ENCODE measurements around the gene RAB41.
"Not testable (repeated sequence)": the region's sequence is repeated elsewhere in the genome, so short reads cannot be mapped to it uniquely, and the experiment has no call there.

Gene RAB41

DNA sequence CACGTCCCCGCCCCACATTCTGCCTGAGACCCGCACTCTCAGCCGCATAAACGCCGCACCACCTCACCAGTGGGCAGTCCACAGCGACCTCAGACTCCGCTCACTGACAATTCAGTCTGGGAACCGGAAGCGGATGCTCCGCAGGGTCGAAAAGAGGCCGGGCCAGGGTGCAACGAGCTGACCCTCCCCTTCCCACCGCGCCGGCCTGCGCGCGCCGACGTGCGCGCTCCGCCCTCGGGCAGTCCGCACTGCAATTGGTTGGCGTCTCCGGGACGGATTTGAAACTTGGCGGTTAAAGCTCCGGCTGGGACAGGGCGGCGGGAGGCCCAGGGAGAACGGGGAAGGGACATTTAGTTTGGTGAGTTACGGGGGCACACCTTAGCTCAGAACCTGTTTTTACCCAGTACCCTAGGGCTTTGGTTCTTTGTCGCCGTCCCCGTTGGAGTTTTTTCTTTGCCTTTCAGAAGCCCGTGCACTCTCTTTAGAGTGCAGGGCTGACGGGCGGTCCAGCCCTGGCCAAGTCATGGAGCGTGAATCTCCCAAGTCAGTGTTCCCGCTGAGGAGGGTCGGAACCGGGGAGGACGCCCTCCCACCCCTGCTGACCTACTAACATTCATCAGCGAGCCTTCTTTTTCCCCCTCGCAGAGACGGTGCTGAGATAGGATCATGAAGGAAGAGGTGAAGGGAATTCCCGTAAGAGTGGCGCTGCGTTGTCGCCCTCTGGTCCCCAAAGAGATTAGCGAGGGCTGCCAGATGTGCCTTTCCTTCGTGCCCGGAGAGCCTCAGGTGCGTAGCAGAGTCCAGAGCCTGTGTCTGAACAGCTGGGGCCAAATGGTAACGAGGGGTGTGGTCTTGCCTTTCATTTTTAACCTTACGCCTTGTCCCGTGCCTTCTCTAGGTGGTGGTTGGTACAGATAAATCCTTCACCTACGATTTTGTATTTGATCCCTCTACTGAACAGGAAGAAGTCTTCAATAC lies 8.1 kb downstream of the RAB41 start, which contains the start of the genes KIF4A and PDZD11:
KIF4A (plus strand) TSS at position 312 of the 978 bp plus-strand sequence; CDS start at position 667, 355 bp downstream.
PDZD11 (minus strand) TSS at position 135 of the 978 bp plus-strand sequence. CDS start 586 bp downstream, outside the sequence.
- in situ Hi-C loops (cut with MboI; ENCODE audit: low sequenced_read_pairs) = no loop called here

DNA sequence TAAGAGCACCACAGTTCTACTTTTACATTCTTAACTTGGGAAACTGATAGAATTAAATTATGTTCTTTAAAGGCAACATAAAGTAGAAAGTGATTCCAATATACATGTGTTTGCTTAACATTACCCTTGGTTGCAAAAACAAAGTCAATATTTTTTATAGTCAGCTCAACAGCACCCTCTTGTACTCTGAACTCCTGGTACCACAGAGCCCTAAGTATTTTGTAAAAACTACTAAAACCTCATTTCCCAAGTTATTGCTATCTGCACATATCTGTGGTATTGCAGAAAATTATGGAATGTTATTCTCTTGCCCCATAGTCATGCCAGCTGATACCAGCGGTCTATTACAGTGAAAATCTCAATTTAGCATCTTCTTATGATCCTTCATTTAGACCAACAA lies 10.8 kb downstream of the RAB41 start:
- in situ Hi-C loops (cut with MboI; ENCODE audit: low sequenced_read_pairs) = no loop called here

- in situ Hi-C loops (cut with MboI; ENCODE audit: low sequenced_read_pairs) = no loop called here
Observed at GRCh38 chrX:70293621-70294020, 11.6 kb downstream of the RAB41 start.

GRCh38 chrX:70301716-70302115 lies 19.7 kb downstream of the RAB41 start:
- in situ Hi-C loops (cut with MboI; ENCODE audit: low sequenced_read_pairs) = no loop called here

DNA sequence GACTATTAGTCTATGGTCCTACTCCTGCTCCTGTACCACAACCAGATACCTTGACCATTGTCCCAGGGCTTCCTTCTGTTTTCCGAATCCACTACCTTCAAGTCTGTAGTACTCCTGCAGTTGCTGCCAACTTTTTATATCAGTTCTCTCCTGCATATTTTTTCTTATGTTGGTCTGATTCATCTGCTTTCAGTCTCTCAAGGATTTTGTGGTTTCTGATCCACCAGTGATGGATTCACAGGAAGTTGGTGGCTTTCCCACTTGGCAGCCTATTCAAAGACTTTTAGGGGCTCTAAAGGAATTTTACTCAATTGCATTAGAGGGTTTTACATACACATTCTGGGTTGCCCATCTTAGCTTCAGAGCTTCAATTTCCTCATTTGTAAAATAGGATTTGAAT lies 31.5 kb downstream of the RAB41 start:
- in situ Hi-C loops (cut with MboI; ENCODE audit: low sequenced_read_pairs) = no loop called here

DNA sequence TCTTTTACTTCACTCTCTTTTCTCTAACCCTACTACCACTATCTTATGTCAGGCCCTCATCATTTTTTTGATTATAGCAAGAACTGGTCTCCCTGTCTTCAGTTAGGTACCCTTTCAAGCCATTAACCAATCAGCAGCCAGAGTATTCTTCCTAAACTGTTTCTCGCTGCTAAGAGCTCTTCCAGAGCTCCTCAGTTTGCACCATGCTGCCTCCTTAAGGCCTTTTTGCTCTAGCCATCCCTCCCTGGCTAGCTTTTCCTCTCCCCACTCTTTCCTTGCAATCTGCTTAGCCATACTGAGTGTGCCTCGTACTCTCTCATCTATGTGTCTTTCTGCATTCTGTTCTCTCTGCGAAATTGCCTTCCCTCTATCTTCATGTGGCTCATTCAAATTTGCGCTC lies 40.8 kb downstream of the RAB41 start:
- in situ Hi-C loops (cut with MboI; ENCODE audit: low sequenced_read_pairs) = no loop called here

DNA sequence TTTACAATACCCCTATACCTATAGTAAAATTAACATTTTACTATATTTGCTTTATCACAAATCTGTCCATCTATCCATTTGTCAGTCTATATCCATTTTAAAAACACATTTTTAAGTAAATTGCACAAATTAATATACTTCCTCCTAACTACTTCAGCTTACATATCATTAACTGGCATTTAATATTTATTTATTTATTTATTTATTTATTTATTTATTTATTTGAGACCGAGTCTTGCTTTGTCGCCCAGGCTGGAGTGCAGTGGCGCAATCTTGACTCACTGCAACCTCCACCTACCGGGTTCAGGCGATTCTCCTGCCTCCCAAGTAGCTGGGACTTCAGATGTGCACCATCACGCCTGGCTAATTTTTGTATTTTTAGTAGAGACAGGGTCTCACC lies 41.7 kb downstream of the RAB41 start:
- in situ Hi-C loops (cut with MboI; ENCODE audit: low sequenced_read_pairs) = not testable (repeated sequence)

- in situ Hi-C loops (cut with MboI; ENCODE audit: low sequenced_read_pairs) = no loop called here
Observed at GRCh38 chrX:70324326-70324725, 42.4 kb downstream of the RAB41 start.

DNA sequence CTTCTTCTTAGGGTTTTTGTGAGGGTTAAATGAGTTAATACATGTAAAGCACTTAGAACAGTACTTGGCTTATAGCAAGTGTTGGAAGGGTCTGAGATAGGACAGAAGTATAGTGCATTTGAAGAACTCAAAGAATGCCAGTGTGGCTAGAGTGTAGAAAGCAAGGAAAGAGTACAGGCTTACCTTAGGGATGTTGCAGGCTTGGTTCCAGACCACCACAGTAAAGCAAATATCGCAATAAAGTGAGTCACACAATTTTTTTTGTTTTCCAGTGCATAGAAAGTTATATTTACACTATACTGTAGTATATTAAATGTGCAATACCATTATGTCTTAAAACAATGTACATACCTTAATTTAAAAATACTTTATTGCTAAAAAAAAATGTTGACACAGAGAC lies 49.2 kb downstream of the RAB41 start:
- in situ Hi-C loops (cut with MboI; ENCODE audit: low sequenced_read_pairs) = no loop called here

GRCh38 chrX:70332600-70332999 lies 50.6 kb downstream of the RAB41 start:
- in situ Hi-C loops (cut with MboI; ENCODE audit: low sequenced_read_pairs) = no loop called here

Measured in HL-60/S4 treated with retinoic acid at 250 ng/mL for 4 days and 3 days (cell line).